GM12892 (cell line): ENCODE measurements around the gene ZNF521.

Source experiments
- POLR2AphosphoS5 ChIP-seq: IDR thresholded peaks from 2 replicates; pipeline ENCODE4 v1.6.1; 2011; ENCODE audit warnings: low read depth, low read length, control low read depth
- TAF1 ChIP-seq: IDR thresholded peaks from 2 replicates; pipeline ENCODE4 v1.6.1; 2011; ENCODE audit warnings: low read depth, mild to moderate bottlenecking, control low read depth, low read length, borderline replicate concordance

DNA sequence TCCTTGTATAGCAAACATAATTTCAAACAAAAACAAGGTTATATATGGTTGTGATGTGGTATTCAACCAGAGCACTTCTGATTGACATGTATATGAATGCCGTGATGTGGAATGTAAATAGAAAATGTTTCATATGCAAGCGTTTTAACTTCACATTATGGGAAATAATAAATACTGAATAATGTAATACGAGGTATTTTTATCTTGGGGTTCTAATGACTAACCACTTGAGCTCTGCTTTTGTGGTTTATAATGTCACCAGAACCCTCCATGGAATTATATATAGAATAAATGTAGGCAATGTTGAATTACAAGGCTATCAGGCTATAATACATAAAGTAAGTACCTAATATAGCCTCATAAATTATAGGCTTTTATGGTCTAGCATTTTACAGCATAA is 72.4 kb downstream of the ZNF521 start:
- TF ChIP-seq TAF1 (no peak), POLR2AphosphoS5 (no peak)
